NCI-H345 (cell line): ENCODE results near the gene SMIM13.

Source experiments
- DNase-seq: peaks from one replicate; lab custom pipeline; 2025; lab: John Stamatoyannopoulos, UW

Gene SMIM13

DNA sequence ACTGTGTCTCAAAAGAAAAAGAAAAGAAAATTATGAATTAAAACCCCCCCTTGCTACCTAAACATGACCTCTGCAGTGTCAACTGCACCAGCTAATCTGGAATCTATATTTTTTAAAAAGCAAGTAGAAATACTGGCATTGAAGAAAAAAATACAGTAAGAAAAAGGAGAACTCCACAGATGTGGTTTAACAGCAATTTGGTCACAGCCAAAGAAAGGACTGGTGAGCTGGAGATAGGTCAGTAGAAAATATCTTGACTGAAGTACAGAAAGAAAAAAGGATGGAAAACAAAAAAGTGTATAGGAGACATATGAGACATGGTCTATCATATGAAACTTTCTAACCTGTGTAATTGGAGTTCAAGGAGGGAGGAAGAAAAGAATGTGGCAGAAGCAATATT, 62.0 kb downstream of the SMIM13 start:
- no peak for DNase-seq

DNA sequence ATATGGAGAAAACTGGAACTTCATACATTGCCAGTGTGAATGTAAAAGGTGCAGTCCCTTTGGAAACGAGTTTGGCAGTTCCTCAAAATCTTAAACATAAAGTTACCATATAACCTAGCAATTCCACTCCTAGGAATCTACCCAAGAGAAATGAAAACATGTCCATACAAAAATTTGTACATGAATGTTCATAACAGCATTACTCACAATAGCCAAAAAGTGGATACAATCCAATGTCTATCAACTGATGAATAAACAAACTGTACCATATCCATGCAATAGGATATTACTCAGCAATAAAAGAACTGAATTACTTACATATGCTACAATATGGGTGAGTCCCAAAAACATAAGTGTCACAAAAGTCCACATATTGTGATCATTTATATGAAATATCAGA, 66.6 kb downstream of the SMIM13 start:
- no peak for DNase-seq

DNA sequence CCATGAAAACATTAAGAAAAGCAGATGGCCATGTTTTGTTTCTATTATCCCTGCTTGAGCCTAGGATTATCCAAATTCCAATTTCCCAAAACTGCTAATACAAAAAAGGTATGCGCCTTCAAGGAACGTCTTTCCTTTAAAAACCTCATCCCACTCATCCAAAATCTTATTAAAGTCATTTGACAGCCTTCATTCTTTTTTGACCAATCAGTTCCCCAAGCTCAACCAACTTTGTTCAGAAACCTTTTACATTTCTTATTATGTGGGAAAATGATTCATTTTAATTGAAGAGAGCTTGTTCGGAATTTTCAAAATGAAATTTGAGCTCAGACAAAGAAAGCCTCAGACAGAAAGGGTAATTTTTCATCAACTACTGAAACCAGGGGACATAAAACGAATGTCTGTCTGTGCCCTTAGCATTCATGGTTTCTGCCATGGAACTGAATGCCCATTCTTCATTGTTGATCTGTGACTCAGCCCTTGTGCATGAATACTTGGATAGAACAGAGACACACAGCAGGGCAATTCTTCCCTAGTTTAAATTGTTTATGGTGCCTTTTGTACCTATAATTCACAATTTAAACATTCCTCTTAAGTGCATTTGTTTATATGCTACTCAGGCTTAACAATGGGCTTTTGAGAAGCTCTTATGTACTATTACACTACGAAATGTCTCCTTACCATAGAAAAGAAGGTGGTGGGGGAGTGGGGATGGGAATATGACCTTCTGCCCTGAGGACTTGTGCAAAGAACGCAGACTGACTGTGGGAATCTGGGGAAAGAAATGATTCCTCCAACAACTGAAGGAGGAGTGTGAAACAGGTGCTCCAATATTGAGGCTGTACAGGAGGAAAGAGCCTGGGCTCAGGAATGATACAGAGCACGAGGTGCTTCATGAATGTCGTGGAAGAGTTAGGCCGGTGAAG, 67.7 kb downstream of the SMIM13 start:
- DNase-seq = no peak

DNA sequence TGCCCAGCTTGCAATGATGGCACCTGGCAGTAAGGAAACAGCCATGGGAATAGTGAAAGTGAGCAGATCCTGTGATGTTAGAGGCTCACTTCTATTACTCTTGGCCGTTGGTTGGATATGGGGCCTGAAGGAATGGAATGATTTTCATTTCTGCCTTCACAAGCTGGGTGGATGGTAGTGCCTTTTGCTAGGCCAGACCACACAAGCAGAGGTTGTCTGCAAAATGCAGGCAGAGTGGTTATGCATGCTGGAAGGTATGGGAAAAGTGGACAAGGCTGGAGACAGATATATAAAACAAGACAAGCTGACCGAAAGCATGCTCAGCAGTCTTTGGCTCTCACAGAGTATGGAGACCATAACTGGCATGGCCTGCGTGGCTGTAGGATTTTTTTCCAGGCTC, 68.6 kb downstream of the SMIM13 start:
- no peak for DNase-seq

DNA sequence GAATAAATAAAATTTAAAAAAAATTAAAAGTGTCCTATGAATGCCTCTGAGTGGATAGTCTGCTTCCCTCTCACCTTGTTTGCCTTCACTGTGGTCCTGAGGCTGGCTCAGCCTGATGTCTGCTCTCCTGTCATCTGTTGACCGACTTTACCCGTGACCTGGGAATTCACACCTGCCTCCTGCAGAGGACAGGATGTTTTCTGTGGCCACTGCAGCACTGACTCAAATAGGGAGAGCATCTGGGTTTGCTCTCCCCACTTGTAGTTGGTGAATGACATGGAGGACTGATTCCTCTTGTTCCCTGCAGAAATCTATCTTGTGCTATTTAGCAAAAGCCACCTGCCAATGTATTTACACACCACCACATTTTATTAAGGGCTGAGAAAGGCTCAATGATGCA, 70.3 kb downstream of the SMIM13 start:
- no peak for DNase-seq

DNA sequence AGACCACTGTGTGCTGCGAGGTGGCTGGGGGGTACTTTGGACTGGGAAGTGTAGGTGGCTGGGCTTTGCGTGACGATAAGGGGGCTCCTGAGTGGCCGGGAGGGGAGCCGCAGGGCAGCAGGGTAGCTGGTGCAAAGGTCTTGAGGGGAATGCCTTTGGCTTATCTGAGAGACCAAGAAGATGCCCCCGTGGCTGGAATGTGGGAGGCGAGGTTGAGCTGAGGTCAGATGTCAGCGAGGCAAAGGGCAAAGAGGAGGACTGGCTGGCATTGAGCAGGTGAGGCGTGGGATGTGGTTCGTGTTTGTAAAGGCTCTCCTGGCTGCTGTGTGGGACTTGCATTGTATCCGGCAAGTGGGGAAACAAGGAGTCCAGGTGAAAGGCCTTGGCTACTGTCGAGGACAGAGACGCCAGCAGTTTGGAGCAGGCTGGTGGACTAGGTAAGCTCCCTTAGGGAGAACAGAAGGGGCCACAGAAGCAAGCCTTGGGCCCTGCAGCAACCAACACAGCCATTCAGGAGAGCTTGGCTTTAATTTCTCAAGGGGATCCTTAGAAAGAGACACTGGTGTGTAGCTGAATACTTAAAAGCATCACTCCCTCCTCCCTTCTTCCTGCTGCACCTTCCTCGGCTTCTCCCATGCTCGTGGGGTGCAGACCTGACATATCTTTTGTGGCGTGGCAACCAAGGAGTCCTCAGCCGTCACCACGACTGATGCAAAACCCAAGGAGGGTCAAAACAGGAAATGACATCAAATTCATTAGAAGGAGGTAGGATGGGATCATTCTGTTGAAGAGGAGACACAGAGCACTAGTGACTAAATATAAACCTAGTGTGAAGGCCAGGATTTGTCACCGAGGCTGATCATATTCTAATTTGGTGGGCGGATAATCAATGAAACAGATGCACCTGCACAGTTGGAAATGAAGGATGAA, 71.3 kb downstream of the SMIM13 start:
- DNase-seq = no peak

DNA sequence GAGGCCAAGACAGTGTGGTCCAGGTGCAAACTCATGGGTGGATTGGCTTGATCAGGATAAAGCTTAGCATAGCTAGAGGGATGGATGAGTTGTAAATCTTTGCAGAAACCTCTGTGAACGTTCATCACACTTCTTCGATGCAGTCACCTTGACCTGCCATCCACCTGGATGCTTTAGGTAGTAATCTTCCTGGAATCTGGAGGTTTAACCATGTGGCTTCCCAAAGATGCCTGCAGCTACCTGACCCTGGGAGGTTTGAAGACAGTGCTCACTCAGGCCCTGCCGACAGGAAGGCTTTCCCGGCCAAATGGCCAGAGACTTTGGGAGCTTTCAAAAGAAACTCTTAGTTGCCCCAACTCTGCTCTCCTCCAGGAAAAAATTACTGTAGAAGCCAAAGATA, 73.3 kb downstream of the SMIM13 start:
- no peak for DNase-seq

DNA sequence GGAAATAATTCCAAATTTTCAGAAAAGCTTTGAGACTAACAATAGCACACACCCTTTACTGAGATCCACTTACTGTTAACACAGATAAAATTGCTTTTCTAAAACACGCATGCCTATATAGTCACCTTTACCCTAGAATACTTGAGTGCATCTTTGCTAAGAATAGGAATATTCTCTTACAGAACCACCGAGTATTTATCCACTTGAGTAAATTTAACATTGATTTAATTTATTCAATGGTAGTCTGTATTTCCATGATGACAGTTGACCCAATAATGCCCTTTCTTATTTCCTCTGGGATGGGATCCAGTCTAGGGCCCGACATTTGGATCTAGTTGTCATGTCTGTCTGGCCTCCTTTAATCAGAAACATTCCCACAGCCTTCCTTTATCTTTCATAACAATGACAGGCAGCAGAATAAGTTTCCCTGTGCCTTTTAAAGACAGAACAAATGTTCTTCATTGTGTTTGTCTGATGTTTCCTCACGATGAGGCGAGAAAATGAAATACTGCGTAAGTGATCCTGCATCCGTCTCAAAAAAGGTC, 74.5 kb downstream of the SMIM13 start:
- DNase-seq = no peak

DNA sequence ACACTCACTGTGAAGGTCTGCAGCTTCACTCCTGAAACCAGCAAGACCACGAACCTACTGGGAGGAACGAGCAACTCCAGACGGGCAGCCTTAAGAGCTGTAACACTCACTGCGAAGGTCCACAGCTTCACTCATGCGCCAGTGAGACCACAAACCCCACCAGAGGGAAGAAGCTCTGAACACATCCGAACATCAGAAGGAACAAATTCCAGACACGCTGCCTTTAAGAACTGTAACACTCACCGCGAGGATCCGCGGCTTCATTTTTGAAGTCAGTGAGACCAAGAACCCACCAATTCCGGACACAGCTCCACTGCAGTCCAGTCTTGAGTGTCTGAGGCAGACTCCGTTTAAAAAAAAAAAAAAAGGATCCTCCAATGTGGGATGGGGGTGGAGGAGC, 78.3 kb downstream of the SMIM13 start:
- DNase-seq = no peak

DNA sequence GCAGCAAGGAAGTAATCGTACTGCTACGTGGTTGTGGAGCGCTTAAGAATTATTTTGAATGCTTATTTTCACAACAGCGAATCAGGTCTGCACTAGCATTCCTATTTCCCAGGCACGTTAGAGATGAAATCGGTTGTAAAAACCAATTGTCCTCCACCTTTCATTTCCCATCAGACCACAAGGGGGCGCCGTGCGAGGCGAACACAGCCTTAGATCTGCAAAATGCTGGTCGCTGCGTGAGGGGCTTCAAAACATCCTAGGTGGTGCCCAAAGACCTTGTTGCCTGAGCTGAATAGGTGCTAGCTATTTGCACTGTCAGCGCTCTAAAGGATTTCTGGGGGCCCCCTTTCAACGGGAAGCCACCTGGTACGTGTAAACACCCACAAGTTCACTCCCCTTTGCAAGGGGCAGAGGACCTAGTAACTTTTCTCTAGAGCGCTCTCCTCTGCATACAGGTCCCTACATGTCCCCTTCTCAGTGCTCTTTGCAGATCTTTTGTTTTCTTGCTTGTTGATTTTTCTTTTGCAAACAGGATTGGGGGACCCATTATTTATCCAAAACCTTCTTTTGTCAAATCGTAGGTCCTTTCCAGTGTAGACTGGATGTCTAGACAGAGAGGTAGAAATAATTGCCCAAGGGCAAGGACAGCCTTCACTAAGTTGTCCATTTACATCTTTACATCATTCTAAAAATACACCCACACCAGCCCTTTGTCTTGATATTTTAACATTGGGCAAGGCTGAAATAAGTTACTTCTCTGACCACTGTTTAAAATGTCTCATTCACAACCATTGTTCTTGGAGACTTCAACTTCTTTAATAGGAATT, 79.1 kb downstream of the SMIM13 start:
- DNase-seq = peak; percentile 29

DNA sequence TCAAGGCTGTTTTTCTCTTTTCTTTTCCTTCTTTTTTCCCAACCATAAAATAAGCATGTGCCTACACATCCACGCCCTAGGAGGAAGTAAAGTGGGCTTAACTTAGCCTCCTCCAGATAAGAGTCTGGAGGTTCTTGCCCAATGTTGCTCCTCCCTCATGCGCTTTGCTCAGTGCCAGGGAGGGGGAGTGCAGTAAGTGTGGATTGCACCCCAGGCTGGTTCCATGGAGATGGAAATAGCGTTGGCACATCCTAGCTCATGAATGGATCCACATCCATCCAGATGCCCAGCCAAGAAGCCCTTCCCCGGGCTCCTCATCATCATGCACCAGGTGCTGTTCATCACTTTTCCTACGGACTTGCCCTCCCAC, 80.6 kb downstream of the SMIM13 start:
- DNase-seq = no peak

DNA sequence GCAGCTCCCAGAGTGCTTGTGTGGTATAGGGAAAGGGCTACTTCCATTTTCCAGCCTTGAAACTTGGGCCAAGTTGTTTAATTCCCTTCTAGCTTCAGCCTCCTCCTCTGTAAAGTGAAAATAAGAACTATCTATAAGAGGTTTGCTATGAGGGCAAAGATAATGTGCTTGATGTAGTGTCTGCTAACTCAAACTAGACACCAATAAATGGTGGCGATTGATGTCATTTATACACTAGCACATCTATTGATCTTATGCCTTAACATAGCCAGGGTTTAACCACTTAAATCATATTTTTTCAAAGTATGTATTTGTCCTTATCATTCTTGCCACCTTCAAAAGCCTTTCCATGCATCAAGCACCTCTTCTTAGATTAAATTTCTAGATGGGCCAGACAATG, 83.6 kb downstream of the SMIM13 start:
- no peak for DNase-seq

DNA sequence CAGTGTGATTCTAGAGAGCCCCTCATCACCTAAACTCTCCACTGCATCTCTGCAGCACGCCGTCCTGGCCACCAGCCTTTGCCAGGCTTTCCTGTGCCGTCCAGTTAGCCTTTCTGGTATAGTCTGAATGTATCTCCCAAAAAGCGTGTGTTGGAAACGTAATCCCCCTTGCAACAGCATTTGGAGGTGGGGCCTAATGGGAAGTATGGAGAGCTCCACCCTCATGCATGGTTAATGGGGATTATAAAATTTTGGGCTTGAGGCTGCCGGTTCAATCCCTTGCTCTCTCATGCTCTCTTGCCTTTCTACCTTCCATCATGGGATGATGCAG, 85.4 kb downstream of the SMIM13 start:
- DNase-seq = no peak

DNA sequence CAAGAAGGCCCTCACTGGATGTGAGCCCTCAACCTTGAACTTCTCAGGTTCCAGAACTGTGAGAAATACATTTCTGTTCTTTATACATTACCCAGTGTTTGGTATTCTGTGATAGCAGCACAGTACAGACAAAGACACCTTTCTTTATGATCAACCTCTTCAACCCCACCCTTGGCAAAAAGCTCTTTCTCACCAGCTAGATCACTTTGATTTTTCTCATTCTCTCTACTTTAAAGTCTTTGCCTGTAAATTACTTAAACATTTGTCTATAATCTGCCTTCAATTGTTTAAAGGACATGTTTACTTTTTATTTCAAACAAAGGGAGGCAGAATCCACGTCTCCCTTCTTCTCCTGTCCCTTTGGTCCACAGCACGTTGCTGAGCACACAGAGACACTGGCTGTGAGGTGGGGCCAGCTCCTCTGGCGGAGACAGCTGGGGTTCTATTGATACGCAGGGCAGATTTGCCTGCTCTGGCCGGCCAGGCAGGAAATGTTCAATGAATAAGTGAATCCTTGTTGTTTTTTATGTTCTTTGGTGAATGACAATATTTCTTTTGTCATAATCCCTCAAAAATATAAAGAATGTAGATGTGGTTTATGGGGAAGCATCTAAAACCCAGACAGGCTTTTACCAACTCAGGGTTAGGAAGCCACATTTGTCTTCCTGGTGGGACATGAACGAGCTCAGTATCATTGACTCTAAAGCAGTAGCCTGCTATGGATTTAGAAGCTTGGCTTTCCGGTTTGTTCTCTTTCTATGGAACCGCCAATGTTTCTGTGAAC, 86.0 kb downstream of the SMIM13 start:
- DNase-seq = no peak

DNA sequence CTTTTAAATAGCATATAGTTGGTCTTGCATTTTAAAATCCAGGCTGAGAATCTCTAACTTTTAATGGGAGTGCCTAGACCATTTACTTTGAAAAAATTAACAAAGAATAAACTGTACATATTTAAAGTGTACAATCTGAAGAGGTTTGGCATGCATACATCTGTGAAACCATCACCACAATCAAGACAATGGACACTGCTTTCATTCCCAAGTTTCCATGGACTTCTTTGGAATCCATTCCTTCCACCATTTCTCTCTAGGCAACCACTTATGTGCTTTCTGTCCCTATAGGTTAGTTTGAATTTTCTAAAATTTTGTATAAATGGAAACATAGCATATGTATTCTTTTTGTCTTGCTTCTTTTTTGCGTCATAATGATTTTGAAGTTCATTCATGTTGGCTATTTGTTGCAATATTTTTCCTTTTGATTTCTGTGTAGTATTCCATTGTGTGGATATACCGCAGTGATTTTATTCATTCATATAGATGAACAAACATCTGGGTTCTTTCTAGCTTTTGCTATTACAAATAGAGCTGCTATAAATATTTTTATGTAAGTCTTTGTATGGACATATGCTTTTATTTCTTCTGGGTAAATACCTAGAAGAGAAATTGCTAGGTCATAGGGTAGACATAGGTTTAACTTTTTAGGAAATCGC, 88.0 kb downstream of the SMIM13 start:
- no peak for DNase-seq

DNA sequence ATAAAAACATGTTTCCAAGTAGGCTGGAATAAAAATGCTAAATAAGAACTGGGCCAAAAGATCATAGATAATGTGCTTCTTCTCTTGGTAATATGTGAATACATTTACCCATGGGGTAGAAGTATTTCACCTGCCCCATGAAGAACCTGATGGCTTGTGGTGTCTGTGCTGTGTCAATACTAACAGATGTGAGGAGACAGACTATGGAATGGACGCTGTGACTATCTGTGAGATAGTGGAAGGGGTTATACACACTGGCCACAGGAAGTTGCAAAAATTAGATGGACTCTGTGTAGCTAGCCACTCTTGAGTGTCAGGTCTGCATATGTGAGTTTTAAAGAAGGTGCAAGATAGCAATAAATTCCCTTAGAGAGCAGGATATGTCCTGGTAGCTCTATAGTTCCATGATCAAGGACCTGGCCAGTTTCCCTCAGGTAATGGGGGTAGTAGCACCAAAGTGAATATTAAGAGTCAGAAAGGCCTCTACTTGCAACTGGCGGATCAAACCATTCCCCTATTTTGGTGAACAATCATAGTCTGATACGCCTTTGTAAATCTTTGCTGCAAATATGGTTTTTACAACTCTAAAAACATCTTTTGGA, 90.2 kb downstream of the SMIM13 start:
- no peak for DNase-seq

DNA sequence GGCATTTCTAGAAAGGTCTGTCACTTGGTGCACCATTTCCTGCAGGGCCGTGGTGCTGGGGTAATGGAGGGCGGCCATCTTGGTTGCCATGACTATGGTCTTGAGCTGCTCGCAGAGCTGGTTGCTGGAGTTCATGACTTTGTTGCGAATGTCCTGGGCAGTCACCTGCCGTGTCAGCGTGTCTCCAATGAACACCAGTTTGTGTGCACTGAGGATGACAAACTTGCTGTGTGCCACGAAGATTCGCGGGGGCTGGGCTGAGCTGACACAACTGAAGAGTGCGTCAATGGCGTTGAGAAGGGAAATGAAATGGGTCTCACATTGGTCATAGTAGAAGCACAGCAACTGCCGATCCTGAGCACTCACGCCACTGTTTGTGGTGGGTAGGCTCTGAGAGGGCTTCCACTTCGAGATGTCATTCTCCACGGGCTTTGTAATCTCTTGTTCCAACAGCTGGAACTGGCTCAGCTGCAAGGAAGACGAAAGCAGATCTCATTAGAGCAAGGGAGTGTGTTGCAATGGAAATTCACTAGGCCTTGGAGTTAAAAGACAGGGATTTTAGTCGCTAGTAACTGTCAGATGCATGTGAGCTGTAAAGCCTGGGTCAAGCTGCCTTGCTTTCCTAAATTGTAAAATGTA, 91.7 kb downstream of the SMIM13 start:
- DNase-seq = no peak

DNA sequence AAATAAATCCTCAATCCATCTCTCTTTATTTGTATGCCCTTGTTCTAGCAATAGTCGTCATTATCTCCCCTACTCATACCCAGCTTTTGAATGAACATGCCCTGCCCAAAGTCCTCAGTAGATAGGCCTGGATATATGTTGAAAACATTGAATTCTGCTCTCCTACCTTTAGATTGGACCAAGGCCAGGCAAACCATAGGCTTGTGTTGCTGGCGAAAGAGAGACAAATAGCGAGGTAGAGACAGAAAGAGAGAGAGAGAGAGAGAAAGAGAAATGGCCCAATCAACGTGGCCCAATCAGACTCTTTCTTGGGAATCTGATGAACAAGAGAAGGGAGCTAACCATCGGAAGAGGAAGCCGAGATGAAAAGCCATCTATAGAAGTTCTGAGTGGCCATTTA, 93.7 kb downstream of the SMIM13 start:
- DNase-seq = no peak
